T-helper 2 cell treated with Interferon-gamma antibody and Interleukin-4, amounts not matched to agents 100 ng/mL and 5 ng/mL, for 36 hours (primary cell): ENCODE results near the gene KRT37. TPM values are rescaled to one million over a fixed set of nuclear protein-coding genes. Genes with fewer than 3 reads are reported as not detected.
"Not testable (repeated sequence)": the region's sequence is repeated elsewhere in the genome, so short reads cannot be mapped to it uniquely, and the experiment has no call there.

Source experiments
- intact Hi-C: fragments of 100-400 bp; cut with micrococcal nuclease; formaldehyde crosslinking; loops from one replicate; pipeline ENCODE4 v1.15.1; 2023
- total RNA-seq: library from RNA; stranded (reverse); gene quantifications from 2 replicates; pipeline ENCODE4 v1.2.3, GENCODE V29; 2022

The KRT37 gene
- total RNA-seq, 1 donor from 2014 or later, result not detected

- intact Hi-C loops, result no loop called here
Observed at GRCh38 chr17:41437254-41437653, 12.9 kb upstream of the KRT37 start.

- intact Hi-C loops, result no loop called here
Observed at GRCh38 chr17:41434415-41434814, 10.0 kb upstream of the KRT37 start.

GRCh38 chr17:41434005-41434404, 9.6 kb upstream of the KRT37 start:
- intact Hi-C loops, result no loop called here

GRCh38 chr17:41433586-41433985, 9.2 kb upstream of the KRT37 start:
- intact Hi-C loops, result no loop called here

GRCh38 chr17:41430376-41430775, 6.0 kb upstream of the KRT37 start:
- intact Hi-C loops, result not testable (repeated sequence)

GRCh38 chr17:41429667-41430066, 5.3 kb upstream of the KRT37 start:
- intact Hi-C loops, result no loop called here

GRCh38 chr17:41428591-41429291, 4.4 kb upstream of the KRT37 start:
- intact Hi-C loops, result no loop called here

GRCh38 chr17:41422586-41422985, 1.8 kb downstream of the KRT37 start:
- intact Hi-C loops, result not testable (repeated sequence)

- intact Hi-C loops, result no loop called here
Observed at GRCh38 chr17:41421617-41422016, 2.8 kb downstream of the KRT37 start.

GRCh38 chr17:41421116-41421515, 3.3 kb downstream of the KRT37 start:
- intact Hi-C loops, result no loop called here

- intact Hi-C loops, result no loop called here
Observed at GRCh38 chr17:41420134-41420533, 4.3 kb downstream of the KRT37 start.

GRCh38 chr17:41419716-41420115, 4.7 kb downstream of the KRT37 start:
- intact Hi-C loops, result no loop called here

GRCh38 chr17:41418116-41418860, 6.1 kb downstream of the KRT37 start:
- intact Hi-C loops, result no loop called here

GRCh38 chr17:41417576-41418015, 6.8 kb downstream of the KRT37 start:
- intact Hi-C loops, result no loop called here

- intact Hi-C loops, result no loop called here
Observed at GRCh38 chr17:41417127-41417526, 7.3 kb downstream of the KRT37 start.

GRCh38 chr17:41416479-41416878, 7.9 kb downstream of the KRT37 start:
- intact Hi-C loops, result no loop called here

- intact Hi-C loops, result no loop called here
Observed at GRCh38 chr17:41415833-41416335, 8.5 kb downstream of the KRT37 start.

- intact Hi-C loops, result no loop called here
Observed at GRCh38 chr17:41415411-41415810, 9.0 kb downstream of the KRT37 start.

GRCh38 chr17:41413982-41414381, 10.4 kb downstream of the KRT37 start:
- intact Hi-C loops, result no loop called here

- intact Hi-C loops, result no loop called here
Observed at GRCh38 chr17:41413353-41413957, 10.9 kb downstream of the KRT37 start.

GRCh38 chr17:41411072-41411840, 13.1 kb downstream of the KRT37 start:
- intact Hi-C loops, result no loop called here
